Measurements from ENCODE around the gene KRT83.
"Not testable (repeated sequence)": the region's sequence is repeated elsewhere in the genome, so short reads cannot be mapped to it uniquely, and the experiment has no call there.

Gene KRT83

DNA sequence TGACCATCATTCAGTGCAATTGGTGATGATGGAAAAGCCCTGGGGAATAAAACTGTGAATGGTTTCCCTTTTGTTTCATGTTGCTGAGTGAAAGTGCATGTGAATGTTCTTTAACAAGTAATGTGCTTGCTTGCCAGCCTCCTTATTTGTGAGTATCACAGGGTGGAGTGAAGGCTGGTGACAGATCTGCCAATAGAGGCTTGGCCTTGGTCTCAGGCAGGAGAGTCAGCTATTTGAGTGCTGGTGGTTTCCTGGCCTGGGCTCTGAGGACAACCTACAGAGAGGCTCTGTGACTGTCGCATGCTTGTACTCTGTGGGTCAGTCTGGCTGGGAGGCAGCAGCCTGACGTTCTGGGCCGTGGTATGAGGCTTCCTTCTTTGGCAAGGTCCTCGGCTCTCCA is 25.4 kb upstream of the KRT83 start:
- H3K27ac ChIP-seq, result peak overlapping the region; percentile 55
- H3K4me2 ChIP-seq, result peak overlapping the region; percentile 57
- H3K9me3 ChIP-seq, result peaks cover 7% of the 10 kb centered on the region
- no peaks in the 10 kb centered on the region for H4K20me1 ChIP-seq
- H3K36me3 ChIP-seq, result no peaks in the 10 kb centered on the region
- H3K4me1 ChIP-seq, result peaks cover 45% of the 10 kb centered on the region
- H3K4me3 ChIP-seq, result no peak overlapping the region
- H3K9ac ChIP-seq, result peak overlapping the region; percentile 11; the same call in 1 of the 2 replicates
- no peak for TF ChIP-seq Cebpa-rat (IDR thresholded peaks at IDR 0.05)
- no peaks in the 10 kb centered on the region for H3K27me3 ChIP-seq

- not testable (repeated sequence) for H3K4me2 ChIP-seq, H3K9ac ChIP-seq, H3K36me3 ChIP-seq, H3K27me3 ChIP-seq, H3K27ac ChIP-seq, H3K9me3 ChIP-seq, H4K20me1 ChIP-seq, H3K4me3 ChIP-seq
- H3K4me1 ChIP-seq, result peaks cover 35% of the 10 kb centered on the region
These were observed 23.8 kb upstream of the KRT83 start for GRCh38 chr12:52345041-52345440.

DNA sequence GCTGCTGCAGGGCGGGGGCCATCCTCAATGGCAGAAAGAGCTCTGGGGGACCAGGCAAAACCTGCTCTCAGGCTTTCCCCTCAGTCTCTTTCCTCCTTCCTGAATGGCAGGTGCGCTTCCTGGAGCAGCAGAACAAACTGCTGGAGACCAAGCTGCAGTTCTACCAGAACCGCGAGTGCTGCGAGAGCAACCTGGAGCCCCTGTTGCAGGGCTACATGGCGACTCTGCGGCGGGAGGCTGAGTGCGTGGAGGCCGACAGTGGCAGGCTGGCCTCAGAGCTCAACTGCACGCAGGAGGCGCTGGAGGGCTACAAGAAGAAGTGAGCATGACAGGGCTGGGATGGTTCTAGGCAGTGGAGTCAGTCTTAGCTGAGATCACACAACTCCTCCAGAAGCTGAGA is 22.9 kb upstream of the KRT83 start:
- no peak overlapping the region for H3K4me2 ChIP-seq
- H3K27ac ChIP-seq, result no peak overlapping the region
- no peak for TF ChIP-seq Cebpa-rat (IDR thresholded peaks at IDR 0.05)
- peaks cover 7% of the 10 kb centered on the region for H3K9me3 ChIP-seq
- no peaks in the 10 kb centered on the region for H3K27me3 ChIP-seq
- H3K4me1 ChIP-seq, result peaks cover 26% of the 10 kb centered on the region
- no peaks in the 10 kb centered on the region for H4K20me1 ChIP-seq
- H3K9ac ChIP-seq, result no peak overlapping the region
- no peaks in the 10 kb centered on the region for H3K36me3 ChIP-seq
- H3K4me3 ChIP-seq, result no peak overlapping the region

DNA sequence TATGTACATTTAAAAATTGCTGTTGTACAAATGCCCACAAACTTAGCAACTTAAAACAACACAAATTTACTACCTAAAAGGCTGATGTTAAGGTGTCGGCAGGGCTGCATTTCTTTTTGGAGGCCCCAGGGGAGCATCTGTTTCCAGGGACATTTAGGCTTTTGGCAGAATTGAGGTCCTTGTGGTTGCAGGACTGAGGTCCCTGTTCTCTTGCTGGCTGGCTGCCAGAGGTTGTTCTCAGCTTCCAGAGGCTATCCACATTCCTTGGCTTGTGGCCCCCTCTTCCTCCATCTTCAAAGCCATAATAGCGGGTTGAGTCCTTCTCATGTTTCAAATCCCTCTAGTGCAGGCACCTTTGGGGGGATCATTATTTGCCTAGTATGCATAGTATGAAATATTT is 22.4 kb upstream of the KRT83 start:
- TF ChIP-seq Cebpa-rat (IDR thresholded peaks at IDR 0.05), result no peak
- H3K9ac ChIP-seq, result no peak overlapping the region
- no peaks in the 10 kb centered on the region for H3K36me3 ChIP-seq
- H3K4me1 ChIP-seq, result peaks cover 22% of the 10 kb centered on the region
- H4K20me1 ChIP-seq, result no peaks in the 10 kb centered on the region
- H3K4me2 ChIP-seq, result no peak overlapping the region
- H3K27ac ChIP-seq, result no peak overlapping the region
- no peak overlapping the region for H3K4me3 ChIP-seq
- peaks cover 7% of the 10 kb centered on the region for H3K9me3 ChIP-seq
- H3K27me3 ChIP-seq, result no peaks in the 10 kb centered on the region

GRCh38 chr12:52342781-52343490 is 21.7 kb upstream of the KRT83 start:
- no peak overlapping the region for H3K4me2 ChIP-seq
- no peak for TF ChIP-seq Cebpa-rat (IDR thresholded peaks at IDR 0.05)
- no peak overlapping the region for H3K27ac ChIP-seq
- H3K4me3 ChIP-seq, result no peak overlapping the region
- H3K9ac ChIP-seq, result no peak overlapping the region
- no peaks in the 10 kb centered on the region for H4K20me1 ChIP-seq
- H3K9me3 ChIP-seq, result peaks cover 7% of the 10 kb centered on the region
- H3K27me3 ChIP-seq, result no peaks in the 10 kb centered on the region
- H3K36me3 ChIP-seq, result no peaks in the 10 kb centered on the region
- H3K4me1 ChIP-seq, result peaks cover 22% of the 10 kb centered on the region

DNA sequence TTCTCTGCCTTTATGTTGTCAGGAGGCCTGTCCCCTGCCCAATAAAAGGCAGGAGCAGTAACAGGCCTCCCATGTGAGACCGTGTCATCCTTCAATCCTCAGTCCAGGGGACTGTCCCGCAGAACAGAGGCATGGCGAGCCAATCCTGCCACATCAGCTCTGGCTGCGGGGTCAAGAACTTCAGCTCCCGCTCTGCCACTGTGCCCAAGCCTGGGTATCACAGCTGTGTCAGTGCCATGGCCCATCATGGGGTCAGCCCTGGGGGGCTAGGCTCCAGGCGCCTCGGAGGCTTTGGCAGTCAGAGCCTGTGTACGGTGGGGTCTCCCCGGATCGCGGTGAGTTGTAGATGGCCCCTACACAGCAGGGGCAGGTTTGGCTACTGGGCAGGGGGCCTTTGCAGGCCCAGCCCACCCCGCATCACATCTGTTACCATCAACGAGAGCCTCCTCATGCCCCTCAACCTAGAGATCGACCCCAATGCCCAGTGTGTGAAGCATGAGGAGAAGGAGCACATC is 19.9 kb upstream of the KRT83 start:
- TF ChIP-seq Cebpa-rat (IDR thresholded peaks at IDR 0.05), result no peak
- Histone ChIP-seq H3K27ac (no peak overlapping the region), H3K9me3 (peaks cover 16% of the 10 kb centered on the region), H4K20me1 (no peaks in the 10 kb centered on the region), H3K36me3 (no peaks in the 10 kb centered on the region), H3K4me2 (no peak overlapping the region), H3K27me3 (no peaks in the 10 kb centered on the region), H3K4me3 (no peak overlapping the region), H3K4me1 (peaks cover 6% of the 10 kb centered on the region), H3K9ac (no peak overlapping the region)

DNA sequence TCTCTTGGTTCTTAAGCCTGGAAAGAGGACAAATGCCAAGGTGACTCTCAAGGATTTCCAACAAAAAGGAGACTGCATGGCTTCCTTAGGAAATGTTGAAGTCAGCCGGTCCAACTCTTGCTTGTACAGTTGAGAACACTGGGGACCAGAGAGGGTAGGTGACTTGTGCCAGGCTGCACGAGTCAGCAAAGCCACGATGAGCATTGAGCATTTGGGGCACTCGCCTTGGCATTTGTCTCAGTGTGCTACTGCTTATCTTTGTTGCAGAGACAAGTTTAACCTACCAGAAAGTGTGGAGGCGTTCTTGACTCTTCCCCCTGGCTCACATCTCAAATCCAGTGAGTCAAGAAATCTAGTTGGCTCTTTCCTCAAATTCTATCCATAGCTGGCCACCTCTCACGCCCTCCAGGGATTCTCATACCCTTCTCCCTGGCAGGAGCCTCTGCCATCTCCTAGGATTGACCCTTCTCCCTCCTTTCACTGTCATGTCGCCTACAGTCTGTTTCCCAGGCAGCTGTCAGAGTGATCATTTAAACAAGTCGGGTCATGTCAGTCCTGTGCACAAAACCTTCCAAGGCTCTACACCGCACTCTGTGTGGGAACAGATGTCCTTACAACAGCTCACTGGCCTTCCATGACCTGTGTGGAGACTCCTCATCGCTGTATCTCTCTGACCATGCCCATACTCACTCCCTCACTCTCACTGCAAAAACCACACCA is 17.2 kb upstream of the KRT83 start:
- TF ChIP-seq Cebpa-rat (IDR thresholded peaks at IDR 0.05), result no peak
- H3K27me3 ChIP-seq, result no peaks in the 10 kb centered on the region

GRCh38 chr12:52337054-52337453 is 15.9 kb upstream of the KRT83 start:
- Histone ChIP-seq H3K27me3 (no peaks in the 10 kb centered on the region), H3K27ac (no peak overlapping the region), H3K4me1 (no peaks in the 10 kb centered on the region), H4K20me1 (no peaks in the 10 kb centered on the region), H3K9ac (no peak overlapping the region), H3K36me3 (no peaks in the 10 kb centered on the region), H3K9me3 (peaks cover 16% of the 10 kb centered on the region), H3K4me3 (no peak overlapping the region), H3K4me2 (no peak overlapping the region)
- TF ChIP-seq Cebpa-rat (IDR thresholded peaks at IDR 0.05), result no peak

More for the DNA sequence above, 17.2 kb upstream of the KRT83 start:
- Histone ChIP-seq H3K27ac (no peak overlapping the region), H3K9me3 (peaks cover 17% of the 10 kb centered on the region), H3K4me2 (no peak overlapping the region), H4K20me1 (no peaks in the 10 kb centered on the region), H3K9ac (no peak overlapping the region), H3K4me1 (no peaks in the 10 kb centered on the region), H3K36me3 (no peaks in the 10 kb centered on the region), H3K4me3 (no peak overlapping the region)

DNA sequence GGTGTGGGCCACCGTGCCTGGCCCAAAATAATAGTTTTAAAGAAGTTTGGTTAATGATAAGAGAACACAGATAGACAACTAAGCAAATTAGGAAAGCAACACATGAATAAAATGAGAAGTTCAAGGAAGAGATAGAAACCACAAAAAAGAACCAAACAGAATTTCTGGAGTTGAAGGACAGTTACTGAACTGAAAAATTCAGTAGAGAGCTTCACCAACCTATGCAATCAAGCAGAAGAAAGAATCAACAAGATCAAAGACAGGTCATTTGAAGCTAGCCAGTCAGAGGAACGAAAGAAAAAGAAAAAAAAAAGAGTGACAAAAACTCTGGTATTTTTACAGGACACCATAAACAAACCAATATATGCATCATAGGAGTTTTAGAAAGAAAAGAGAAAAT is 15.4 kb upstream of the KRT83 start:
- no peak overlapping the region for H3K4me2 ChIP-seq
- no peaks in the 10 kb centered on the region for H3K36me3 ChIP-seq
- H3K4me1 ChIP-seq, result no peaks in the 10 kb centered on the region
- TF ChIP-seq Cebpa-rat (IDR thresholded peaks at IDR 0.05), result no peak
- H4K20me1 ChIP-seq, result no peaks in the 10 kb centered on the region
- peaks cover 16% of the 10 kb centered on the region for H3K9me3 ChIP-seq
- H3K27ac ChIP-seq, result no peak overlapping the region
- no peaks in the 10 kb centered on the region for H3K27me3 ChIP-seq
- no peak overlapping the region for H3K4me3 ChIP-seq
- no peak overlapping the region for H3K9ac ChIP-seq

- no peak for TF ChIP-seq Cebpa-rat (IDR thresholded peaks at IDR 0.05)
- no peaks in the 10 kb centered on the region for H3K36me3 ChIP-seq
These were observed 14.5 kb upstream of the KRT83 start for GRCh38 chr12:52335598-52336262.

More at GRCh38 chr12:52335598-52336262, 14.5 kb upstream of the KRT83 start:
- no peaks in the 10 kb centered on the region for H3K27me3 ChIP-seq
- no peaks in the 10 kb centered on the region for H3K4me1 ChIP-seq
- no peaks in the 10 kb centered on the region for H4K20me1 ChIP-seq
- H3K9me3 ChIP-seq, result peaks cover 16% of the 10 kb centered on the region
- no peak overlapping the region for H3K27ac ChIP-seq
- H3K9ac ChIP-seq, result no peak overlapping the region
- H3K4me2 ChIP-seq, result no peak overlapping the region
- H3K4me3 ChIP-seq, result no peak overlapping the region

All from BLaER1 (cell line).